Smooth muscle cell (in vitro differentiated cells): ENCODE measurements around the gene SEC11A. TPM values are rescaled to one million over a fixed set of nuclear protein-coding genes. Genes with fewer than 3 reads are reported as not detected.

Experiments used
- DNase-seq: peaks from one replicate; lab custom pipeline; 2025; ENCODE audit not compliant: unreplicated experiment; lab: John Stamatoyannopoulos, UW
- H2AFZ ChIP-seq: fragments of 200-600 bp; sonication (generic); 2 replicates; pipeline ENCODE4 v1.6.0; 2016; ENCODE audit warnings: antibody characterized with exemption, low read depth, mild to moderate bottlenecking
- H3F3A ChIP-seq: fragments of 200-600 bp; sonication (generic); 2 replicates; pipeline ENCODE4 v1.6.0; 2017; ENCODE audit warnings: antibody characterized with exemption, low read depth
- H3K27ac ChIP-seq: fragments of 200-600 bp; sonication (generic); 2 replicates; pipeline ENCODE4 v1.5.1; 2016; ENCODE audit warnings: low read depth, mild to moderate bottlenecking
- H3K27me3 ChIP-seq: fragments of 200-600 bp; sonication (generic); 2 replicates; pipeline ENCODE4 v1.6.1; 2016; ENCODE audit warnings: low read depth, mild to moderate bottlenecking
- H3K36me3 ChIP-seq: fragments of 200-600 bp; sonication (generic); 2 replicates; pipeline ENCODE4 v1.5.1; 2016; ENCODE audit warnings: low read depth
- H3K4me1 ChIP-seq: fragments of 200-600 bp; sonication (generic); 2 replicates; pipeline ENCODE4 v1.5.1; 2016; ENCODE audit warnings: low read depth
- H3K4me2 ChIP-seq: fragments of 200-600 bp; sonication (generic); 2 replicates; pipeline ENCODE4 v1.6.0; 2016; ENCODE audit warnings: mild to moderate bottlenecking
- H3K4me3 ChIP-seq: fragments of 200-600 bp; sonication (generic); 2 replicates; pipeline ENCODE4 v1.5.1; 2016; ENCODE audit warnings: mild to moderate bottlenecking
- H3K79me2 ChIP-seq: fragments of 200-600 bp; sonication (generic); 2 replicates; pipeline ENCODE4 v1.6.0; 2016; ENCODE audit warnings: low read depth, mild to moderate bottlenecking
- H3K9ac ChIP-seq: fragments of 200-600 bp; sonication (generic); 2 replicates; pipeline ENCODE4 v1.6.0; 2016; ENCODE audit warnings: low read depth
- H3K9me3 ChIP-seq: fragments of 200-600 bp; sonication (generic); replicated peaks from 2 replicates; pipeline ENCODE4 v1.5.1; 2016; ENCODE audit warnings: low read depth
- H4K20me1 ChIP-seq: fragments of 200-600 bp; sonication (generic); 2 replicates; pipeline ENCODE4 v1.6.0; 2016; ENCODE audit warnings: low read depth
- CTCF ChIP-seq: fragments of 200-600 bp; sonication (generic); IDR thresholded peaks from 2 replicates; pipeline ENCODE4 v1.5.1; 2017; ENCODE audit warnings: borderline replicate concordance, mild to moderate bottlenecking, antibody characterized with exemption; ENCODE audit not compliant: insufficient read depth, poor library complexity, severe bottlenecking
- WGBS: methylation state at CpG from one replicate; pipeline ENCODE4 v1.1.7; 2016; ENCODE audit warnings: low lambda C conversion rate; 5-methylcytosine and 5-hydroxymethylcytosine counted together
- polyA plus RNA-seq: library from polyadenylated mRNA; unstranded; fragments of >200 nt; fragmentation: Nextera tagmentation; extraction: Ambion mirVana; gene quantifications from 2 replicates; pipeline ENCODE4 v1.2.1, GENCODE V29; 2016
- total RNA-seq: library from RNA; depleted of rRNA; stranded (reverse); fragments of >200 nt; gene quantifications from 2 replicates; pipeline ENCODE4 v1.2.3, GENCODE V29; 2014

SEC11A gene
- total and polyA plus RNA-seq, 2 experiments from 2014 or later = 228 to 276 TPM

GRCh38 chr15:84659904-84660781, 55.8 kb downstream of the SEC11A start:
- WGBS = 85% methylated on average over 4 of the region's 4 CpGs
- Histone ChIP-seq H3K4me2 (no peak overlapping the region), H3K36me3 (no peaks in the 10 kb centered on the region), H3K79me2 (no peaks in the 10 kb centered on the region), H4K20me1 (peaks cover 3% of the 10 kb centered on the region), H3K27me3 (no peaks in the 10 kb centered on the region), H3K27ac (no peak overlapping the region), H3K4me1 (no peaks in the 10 kb centered on the region), H3F3A (peaks cover 8% of the 10 kb centered on the region), H3K9ac (no peak overlapping the region), H3K9me3 (no peaks in the 10 kb centered on the region), H3K4me3 (no peak overlapping the region), H2AFZ (no peak overlapping the region)
- DNase-seq = no peak
- no peak for TF ChIP-seq CTCF

DNA sequence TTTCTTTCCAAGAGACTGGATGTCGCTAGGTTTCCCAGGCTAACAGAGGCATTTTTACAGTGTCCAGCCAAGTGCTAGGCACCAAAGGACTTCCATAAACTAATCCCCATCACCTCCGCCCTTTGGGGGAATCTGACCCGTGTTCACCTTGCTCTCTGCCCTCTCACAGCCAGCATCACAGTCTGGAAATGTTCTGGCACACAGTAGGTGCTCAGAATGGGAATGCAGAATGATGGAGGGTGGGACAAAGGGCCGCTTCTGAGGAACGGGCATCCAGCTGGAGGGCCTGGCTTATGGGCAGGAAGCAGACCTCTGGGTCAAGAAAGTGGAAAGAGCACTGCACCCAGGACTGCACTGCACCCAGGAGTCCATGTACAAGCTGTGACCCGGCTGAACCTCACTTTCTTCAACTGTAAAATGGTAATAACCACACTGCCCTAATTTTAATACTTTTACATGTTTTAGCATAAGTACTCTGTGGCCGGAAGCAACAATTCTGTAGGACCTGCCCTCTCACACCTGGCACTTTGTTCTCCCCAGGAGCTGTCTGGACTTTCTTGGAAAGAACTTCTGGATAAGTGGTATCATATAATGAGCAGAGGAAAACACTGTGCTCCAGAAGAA, 57.0 kb downstream of the SEC11A start:
- peak overlapping the region; percentile 65 for H3K4me3 ChIP-seq
- DNase-seq = no peak
- H3K27me3 ChIP-seq = no peaks in the 10 kb centered on the region
- H3K9me3 ChIP-seq = no peaks in the 10 kb centered on the region
- H3F3A ChIP-seq = peaks cover 8% of the 10 kb centered on the region
- peaks cover 3% of the 10 kb centered on the region for H4K20me1 ChIP-seq
- H3K4me1 ChIP-seq = no peaks in the 10 kb centered on the region
- H3K79me2 ChIP-seq = no peaks in the 10 kb centered on the region
- H2AFZ ChIP-seq = no peak overlapping the region
- TF ChIP-seq CTCF = no peak
- peak overlapping the region; percentile 56 for H3K27ac ChIP-seq
- 56% methylated on average over 7 of the region's 7 CpGs for WGBS
- peak overlapping the region; percentile 96 for H3K4me2 ChIP-seq
- H3K36me3 ChIP-seq = no peaks in the 10 kb centered on the region
- no peak overlapping the region for H3K9ac ChIP-seq

DNA sequence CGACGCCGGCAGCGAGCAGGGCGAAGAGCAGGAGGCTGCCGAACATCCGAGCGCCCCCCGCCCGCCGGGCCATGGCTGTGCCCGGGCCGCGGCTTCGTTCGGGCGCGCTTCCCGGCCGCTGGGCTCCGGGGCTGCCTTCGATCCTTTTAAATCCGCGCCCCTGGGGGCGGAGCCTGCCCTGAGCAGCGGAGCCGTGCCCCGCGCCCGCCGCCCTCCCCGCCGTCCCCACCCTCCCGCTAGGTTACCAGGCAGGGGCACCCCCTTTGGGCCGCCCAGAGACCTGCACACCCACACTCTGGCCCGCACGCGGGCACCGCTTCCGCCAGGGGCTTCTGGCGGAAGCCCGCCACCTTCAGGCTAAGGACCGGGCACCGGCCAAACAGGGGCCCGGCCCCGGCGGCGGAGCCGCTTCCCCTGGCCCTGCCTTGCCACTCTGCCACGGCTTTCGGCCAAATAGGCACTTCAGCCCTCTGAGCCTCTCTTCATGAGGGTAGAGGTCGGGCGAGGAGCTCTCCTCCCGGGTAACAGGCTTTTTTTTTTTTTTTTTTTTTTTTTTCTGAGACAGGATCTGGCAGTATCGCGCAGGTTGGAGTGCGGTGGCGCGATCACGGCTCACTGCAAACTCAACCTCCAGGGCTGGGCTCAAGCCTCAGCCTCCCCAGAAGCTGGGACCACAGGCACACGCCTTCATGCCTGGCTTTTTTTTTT, 57.7 kb downstream of the SEC11A start, which contains the start of gene NMB:
Gene NMB, minus strand, starts transcription at position 120 of the 708 bp plus-strand sequence. Its CDS starts 47 bp downstream, at position 73.
- Histone ChIP-seq H3K9ac (peak within 1 kb of the TSS; percentile 84), H4K20me1 (peaks cover 3% of the 10 kb centered on the region), H3F3A (peaks cover 8% of the 10 kb centered on the region), H3K9me3 (no peaks in the 10 kb centered on the region), H3K27ac (peak within 1 kb of the TSS; percentile 56), H3K79me2 (peaks cover 5% of the 10 kb centered on the region), H3K4me1 (peaks cover 4% of the 10 kb centered on the region), H3K36me3 (no peaks in the 10 kb centered on the region), H2AFZ (peak within 1 kb of the TSS; percentile 59), H3K27me3 (no peaks in the 10 kb centered on the region), H3K4me2 (peak within 1 kb of the TSS; percentile 96), H3K4me3 (peak within 1 kb of the TSS; percentile 65)
- peak; percentile 57 for TF ChIP-seq CTCF
- 1% methylated on average over 45 of the region's 61 CpGs for WGBS
- DNase-seq = peak; percentile 64
